ENCODE data around the gene C20orf96.

DNA sequence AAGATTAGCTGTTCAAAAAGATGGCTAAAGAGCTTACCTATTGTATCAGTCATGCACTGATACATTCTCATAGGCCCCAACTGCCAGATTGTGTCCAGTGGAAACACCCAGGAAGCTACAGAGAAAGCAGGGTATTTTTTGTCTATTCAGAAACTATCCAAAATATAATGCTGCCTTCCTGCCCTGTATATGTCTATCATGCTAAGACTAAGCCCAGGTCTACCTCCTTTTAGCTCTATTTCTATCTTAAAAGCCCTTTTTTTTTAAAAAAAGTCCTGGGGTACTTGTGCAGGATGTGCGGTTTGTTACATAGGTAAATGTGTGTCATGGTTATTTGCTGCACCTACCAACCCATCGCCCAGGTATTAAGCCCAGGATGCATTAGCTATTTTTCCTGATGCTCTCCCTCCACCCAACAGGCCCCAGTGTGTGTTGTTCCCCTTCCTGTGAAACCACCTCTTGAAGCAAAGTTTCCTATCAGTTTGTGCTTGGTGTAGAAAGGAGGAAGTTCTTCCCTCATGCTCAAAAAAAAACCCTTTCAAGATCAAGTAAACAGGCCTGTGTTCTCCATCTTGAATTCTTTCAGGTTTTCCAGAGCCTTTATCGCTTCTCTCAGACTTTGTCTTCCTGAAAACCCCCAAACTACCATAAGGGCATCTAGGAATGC is 63.0 kb downstream of the C20orf96 start:
- TF ChIP-seq POLR2AphosphoS5 (IDR thresholded peaks at IDR 0.05), result no peak
- no peak for TF ChIP-seq CTCF (IDR thresholded peaks at IDR 0.05)

Data from esophagus muscularis mucosa (tissue), 3 donors.